GM18526 (cell line): ENCODE results near the gene DUS2.

Source experiments
- POLR2A ChIP-seq: IDR thresholded peaks from 3 replicates; pipeline ENCODE4 v1.6.1; 2011; ENCODE audit not compliant: insufficient read length; ENCODE audit errors: extremely low read depth

The DUS2 gene

DNA sequence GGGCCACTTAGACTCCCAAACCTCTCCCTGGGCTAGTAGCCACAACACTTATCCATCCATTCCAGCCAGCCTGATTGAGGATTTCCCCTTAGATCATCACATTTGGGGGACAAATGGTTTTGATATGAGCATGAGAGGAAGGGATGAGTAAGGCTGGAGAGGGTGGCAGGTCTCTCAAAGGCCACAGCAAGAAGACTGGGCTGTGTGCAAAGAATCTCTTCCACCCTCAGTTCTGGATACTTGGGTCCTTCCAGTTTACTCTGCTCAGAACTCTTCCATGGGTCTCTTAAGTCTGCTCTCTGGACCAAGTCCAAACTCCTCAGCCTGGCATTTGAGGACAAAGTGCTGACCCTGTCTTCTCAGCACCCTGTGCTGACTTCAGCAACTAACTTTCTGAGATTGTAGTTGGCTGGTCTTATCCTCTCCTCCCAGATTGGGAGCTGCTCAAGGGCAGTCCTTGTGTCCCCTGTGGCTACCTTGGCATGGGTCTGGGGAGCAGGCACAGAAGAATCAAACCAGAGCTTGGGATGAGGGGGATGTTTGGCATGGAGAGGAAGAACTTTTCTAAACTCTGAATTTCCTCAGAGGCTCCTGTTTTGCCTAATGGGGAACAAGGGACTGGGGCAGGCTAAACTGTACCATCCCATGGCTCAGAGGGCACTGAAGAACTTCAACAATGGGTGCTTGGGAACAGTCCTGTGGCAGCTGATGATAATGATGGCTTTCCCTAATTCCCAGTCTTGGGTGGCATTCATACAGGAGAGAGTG, 59.0 kb downstream of the DUS2 start:
- TF ChIP-seq POLR2A: no peak

- no peak for TF ChIP-seq POLR2A
Observed at GRCh38 chr16:68082629-68083238, 59.6 kb downstream of the DUS2 start.

- no peak for TF ChIP-seq POLR2A
Observed at GRCh38 chr16:68083239-68083781, 60.2 kb downstream of the DUS2 start.

DNA sequence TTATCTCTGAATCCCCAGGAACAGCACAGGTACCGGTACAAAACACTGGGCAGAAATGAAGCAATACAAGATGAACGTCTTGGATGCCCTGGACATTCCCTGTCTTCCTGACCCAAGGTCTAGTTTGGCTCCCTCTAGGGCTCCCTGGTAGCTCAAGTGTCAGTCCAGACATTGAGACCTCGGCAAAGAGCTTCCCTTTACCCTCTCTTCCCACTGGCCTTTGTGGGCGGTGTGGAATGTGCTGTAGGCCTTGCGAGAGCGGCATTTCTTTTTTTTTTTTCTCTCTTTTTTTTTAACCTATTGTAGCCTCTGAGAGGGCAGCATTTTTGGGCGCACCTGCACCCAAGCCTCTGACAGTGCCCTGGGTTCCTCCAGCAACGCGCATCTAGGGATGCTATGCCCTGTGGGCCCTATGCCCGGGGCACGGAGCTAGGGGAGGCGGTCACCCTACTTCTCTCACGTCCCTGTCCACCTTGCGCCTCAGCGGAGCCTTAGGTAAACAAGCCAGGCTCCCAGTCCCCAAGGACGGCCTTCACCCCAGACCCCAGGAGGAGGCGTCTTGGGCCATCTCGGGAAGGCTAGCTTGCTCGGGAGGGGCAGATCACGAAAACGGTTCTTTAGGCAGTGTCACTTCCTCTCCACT, 60.9 kb downstream of the DUS2 start:
- no peak for TF ChIP-seq POLR2A

DNA sequence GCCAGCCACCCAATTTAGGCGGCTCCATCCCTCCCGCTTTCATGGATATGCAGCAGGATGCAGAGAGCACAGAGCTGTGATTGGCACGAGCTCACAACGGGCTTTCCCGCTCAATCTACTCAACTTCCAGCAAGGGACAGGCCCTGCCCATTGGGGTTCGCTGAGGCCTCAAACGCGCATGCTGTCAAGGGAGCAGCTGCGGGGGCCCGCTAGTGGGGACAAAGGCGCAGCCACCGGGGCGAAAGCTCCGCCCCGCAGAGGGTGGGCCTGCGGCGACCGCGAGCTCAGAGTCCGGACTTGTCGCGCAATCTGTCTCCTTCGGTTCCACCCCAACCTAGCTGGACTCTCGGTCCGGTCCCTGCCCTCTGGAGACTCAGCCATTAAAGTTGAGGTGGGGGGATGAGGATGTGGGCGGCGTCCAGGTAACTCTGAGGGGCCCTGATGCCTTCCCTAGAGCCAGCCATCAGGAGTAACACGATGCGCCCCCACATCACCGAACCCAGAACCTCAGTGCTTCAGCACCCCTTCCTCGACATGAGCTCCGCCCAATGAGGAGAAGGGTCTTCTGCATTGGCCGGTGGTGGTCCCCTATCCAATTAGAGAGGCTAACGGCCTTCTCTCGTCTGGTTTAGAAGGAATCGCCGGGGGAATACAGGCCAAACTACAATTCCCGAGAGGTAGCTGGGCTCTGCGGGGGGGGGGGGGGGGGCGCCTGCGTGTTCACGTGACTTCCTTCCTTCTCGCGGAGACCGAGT, 61.6 kb downstream of the DUS2 start:
- peak; percentile 77 for TF ChIP-seq POLR2A

DNA sequence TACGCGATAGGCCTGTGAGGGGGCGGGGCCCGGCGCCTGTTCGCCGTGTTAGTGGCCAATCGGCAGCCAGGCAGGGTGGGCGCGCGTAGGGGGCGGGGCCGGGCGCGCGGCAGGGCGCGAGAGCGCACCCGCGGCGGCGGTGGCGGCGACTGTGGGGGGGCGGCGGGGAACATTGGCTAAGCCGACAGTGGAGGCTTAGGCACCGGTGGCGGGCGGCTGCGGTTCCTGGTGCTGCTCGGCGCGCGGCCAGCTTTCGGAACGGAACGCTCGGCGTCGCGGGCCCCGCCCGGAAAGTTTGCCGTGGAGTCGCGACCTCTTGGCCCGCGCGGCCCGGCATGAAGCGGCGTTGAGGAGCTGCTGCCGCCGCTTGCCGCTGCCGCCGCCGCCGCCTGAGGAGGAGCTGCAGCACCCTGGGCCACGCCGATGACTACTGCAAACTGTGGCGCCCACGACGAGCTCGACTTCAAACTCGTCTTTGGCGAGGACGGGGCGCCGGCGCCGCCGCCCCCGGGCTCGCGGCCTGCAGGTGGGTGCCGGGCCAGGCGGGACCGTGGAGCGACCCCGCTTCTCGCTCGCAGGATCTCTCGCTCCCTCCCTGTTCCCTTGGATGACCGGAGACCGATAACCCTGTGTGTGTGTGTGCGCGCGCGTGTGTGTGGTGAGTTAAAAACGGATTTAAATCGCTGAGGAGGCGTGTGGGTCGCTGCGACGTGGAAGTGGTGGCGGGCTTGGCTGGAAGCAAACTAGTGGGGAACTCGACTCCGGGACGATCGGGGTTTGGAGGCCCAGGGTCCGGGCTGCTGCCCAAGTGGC, 62.4 kb downstream of the DUS2 start, which contains the start of gene NFATC3:
NFATC3 (plus strand) TSS at position 112 of the 813 bp plus-strand sequence; CDS start at position 424, 312 bp downstream.
- peak; percentile 65 for TF ChIP-seq POLR2A

DNA sequence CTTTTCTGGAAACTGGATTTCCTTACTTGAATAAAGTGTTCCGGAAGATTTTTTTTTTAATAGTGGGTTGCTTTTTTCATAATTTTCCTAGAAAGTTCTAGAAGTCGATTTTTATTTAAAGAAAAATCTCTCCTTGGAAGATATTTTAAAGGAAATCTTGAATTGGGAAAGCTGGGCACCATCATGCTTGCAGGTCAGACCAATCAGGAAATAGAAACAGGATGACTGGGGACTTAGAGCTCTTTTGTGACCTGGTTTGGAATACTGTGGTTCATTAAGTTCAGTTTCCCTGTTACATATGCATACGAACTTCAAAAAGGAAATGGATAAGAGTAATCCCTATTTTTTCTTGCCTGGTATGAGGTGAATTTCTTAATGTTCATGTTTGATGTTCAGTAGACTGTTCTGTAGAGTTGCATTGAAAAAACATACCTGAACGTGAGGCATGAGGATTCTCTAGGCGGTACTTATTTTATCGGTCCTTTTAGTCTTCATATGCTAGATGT, 63.3 kb downstream of the DUS2 start:
- no peak for TF ChIP-seq POLR2A

DNA sequence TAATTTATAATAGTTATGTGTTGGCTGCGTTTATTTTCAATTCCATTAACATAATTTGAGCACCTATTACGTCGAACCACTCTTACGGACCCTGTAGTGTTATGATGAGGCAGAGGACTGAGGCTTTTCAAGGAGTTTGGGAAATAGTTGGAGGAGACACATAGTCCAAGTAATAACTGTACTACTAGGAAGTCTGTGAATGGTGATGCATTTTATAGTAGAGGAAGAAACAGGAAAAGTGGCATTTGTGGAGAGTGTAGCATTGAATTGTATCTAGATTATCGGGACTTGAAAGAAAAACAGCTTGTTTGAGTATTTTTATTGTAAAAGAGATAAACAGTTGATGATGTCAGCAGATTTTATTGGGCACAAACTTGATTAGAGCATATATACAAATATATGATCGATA, 63.8 kb downstream of the DUS2 start:
- TF ChIP-seq POLR2A: no peak

GRCh38 chr16:68087688-68088087, 64.6 kb downstream of the DUS2 start:
- no peak for TF ChIP-seq POLR2A

- no peak for TF ChIP-seq POLR2A
Observed at GRCh38 chr16:68088130-68088972, 65.3 kb downstream of the DUS2 start.

GRCh38 chr16:68089067-68089466, 66.0 kb downstream of the DUS2 start:
- TF ChIP-seq POLR2A: no peak

DNA sequence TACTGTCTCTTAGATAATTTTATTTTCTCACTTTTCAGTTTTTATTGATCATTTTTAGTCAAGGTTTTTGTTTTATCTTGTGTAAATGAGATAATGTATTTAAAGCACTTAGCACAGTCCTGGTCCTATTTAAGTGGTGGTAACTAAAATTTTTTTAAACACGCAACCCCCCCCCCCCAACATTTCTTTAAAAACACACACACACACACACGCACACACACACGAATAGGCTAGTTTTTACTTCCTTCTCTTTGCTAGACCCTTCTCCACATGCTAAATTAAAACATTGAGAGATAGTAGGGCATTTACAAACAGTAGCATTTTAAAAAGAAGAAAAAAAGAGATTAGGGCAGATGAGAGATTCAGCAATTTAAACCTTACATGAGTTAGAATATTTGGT, 67.0 kb downstream of the DUS2 start:
- no peak for TF ChIP-seq POLR2A

DNA sequence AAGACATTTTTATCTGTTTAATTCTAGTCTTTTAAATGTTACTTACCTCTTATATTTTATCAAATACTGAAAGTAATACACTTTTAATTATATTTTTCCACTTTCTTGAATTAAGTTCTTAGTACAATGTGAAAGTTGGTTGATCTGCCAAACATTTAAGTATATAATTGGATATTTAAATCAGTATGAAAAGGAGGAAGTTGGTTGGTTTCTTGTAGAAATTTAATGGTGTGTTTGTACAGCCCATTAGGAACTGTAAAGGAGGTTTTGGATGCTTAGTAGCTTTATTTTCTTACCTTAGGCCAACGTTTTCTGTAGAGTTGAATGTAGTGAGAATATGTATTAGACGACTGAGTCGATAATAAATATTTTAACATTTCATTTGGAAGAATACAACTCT, 67.4 kb downstream of the DUS2 start:
- TF ChIP-seq POLR2A: no peak
